ENCODE results near the gene PTS. TPM values are rescaled to one million over a fixed set of nuclear protein-coding genes. Genes with fewer than 3 reads are reported as not detected.

The PTS gene
- total and polyA plus RNA-seq, 4 donors = 36.5 to 61.2 (median 45.2) TPM

- Histone ChIP-seq H3K9me3 (ENCODE audit: control insufficient read depth, low read length) (no peaks in the 10 kb centered on the region), H3K36me3 (ENCODE audit: control insufficient read depth in 1 of 2, insufficient read depth in 2 of 2, low read length in 1 of 2) (peaks cover 7 to 10% of the 10 kb centered on the region in 2 donors), H3K4me3 (ENCODE audit: low read length in 2 of 2) (no peak overlapping the region), H3K4me1 (ENCODE audit: control insufficient read depth in 1 of 2, insufficient read depth in 2 of 2, low read length in 2 of 2) (no peaks in the 10 kb centered on the region), H3K27me3 (ENCODE audit: control insufficient read depth in 1 of 2, insufficient read depth in 2 of 2, low read length in 1 of 2) (no peaks in the 10 kb centered on the region), H3K27ac (ENCODE audit: low read depth in 1 of 2, low read length in 2 of 2) (no peak overlapping the region)
- ATAC-seq (ENCODE audit: low FRiP score) = no peak
- DNase-seq = no peak
- intact Hi-C loops (cut with DNase I) = no loop called here
- 93% methylated on average over 8 of the region's 8 CpGs for WGBS, 2 donors
Observed at GRCh38 chr11:112235750-112236390, 9.6 kb downstream of the PTS start.

- WGBS, 2 donors = 91 to 94% methylated on average over 4 of the region's 4 CpGs
- Histone ChIP-seq H3K4me3 (ENCODE audit: low read length in 2 of 2) (no peak overlapping the region), H3K27ac (ENCODE audit: low read depth in 1 of 2, low read length in 2 of 2) (no peak overlapping the region), H3K36me3 (ENCODE audit: control insufficient read depth in 1 of 2, insufficient read depth in 2 of 2, low read length in 1 of 2) (peaks cover 7 to 10% of the 10 kb centered on the region in 2 donors), H3K9me3 (ENCODE audit: control insufficient read depth, low read length) (no peaks in the 10 kb centered on the region), H3K4me1 (ENCODE audit: control insufficient read depth in 1 of 2, insufficient read depth in 2 of 2, low read length in 2 of 2) (no peaks in the 10 kb centered on the region), H3K27me3 (ENCODE audit: control insufficient read depth in 1 of 2, insufficient read depth in 2 of 2, low read length in 1 of 2) (no peaks in the 10 kb centered on the region)
- no peak for ATAC-seq (ENCODE audit: low FRiP score)
- intact Hi-C loops (cut with DNase I) = no loop called here
- no peak for DNase-seq
Observed at GRCh38 chr11:112237451-112237850, 11.2 kb downstream of the PTS start.

GRCh38 chr11:112238041-112238440, 11.8 kb downstream of the PTS start:
- peaks cover 7 to 10% of the 10 kb centered on the region in 2 donors for H3K36me3 ChIP-seq (ENCODE audit: control insufficient read depth in 1 of 2, insufficient read depth in 2 of 2, low read length in 1 of 2)

GRCh38 chr11:112241486-112241885, 15.3 kb downstream of the PTS start:
- no peak for DNase-seq
- peaks cover 1% of the 10 kb centered on the region for H3K9me3 ChIP-seq (ENCODE audit: control insufficient read depth, low read length)
- WGBS, 2 donors = 29 to 69% methylated on average over 3 of the region's 3 CpGs
- no peak overlapping the region for H3K27ac ChIP-seq (ENCODE audit: low read depth in 1 of 2, low read length in 2 of 2)
- no peak overlapping the region for H3K4me3 ChIP-seq (ENCODE audit: low read length in 2 of 2)
- intact Hi-C loops (cut with DNase I) = no loop called here
- H3K36me3 ChIP-seq (ENCODE audit: control insufficient read depth in 1 of 2, insufficient read depth in 2 of 2, low read length in 1 of 2) = peaks cover 6 to 7% of the 10 kb centered on the region in 2 donors
- peak; percentile 76 for ATAC-seq (ENCODE audit: low FRiP score)
- no peaks in the 10 kb centered on the region for H3K4me1 ChIP-seq (ENCODE audit: control insufficient read depth in 1 of 2, insufficient read depth in 2 of 2, low read length in 2 of 2)
- no peaks in the 10 kb centered on the region for H3K27me3 ChIP-seq (ENCODE audit: control insufficient read depth in 1 of 2, insufficient read depth in 2 of 2, low read length in 1 of 2)

More at GRCh38 chr11:112238041-112238440, 11.8 kb downstream of the PTS start:
- H3K4me3 ChIP-seq (ENCODE audit: low read length in 2 of 2) = no peak overlapping the region
- 56 to 58% methylated on average over 3 of the region's 3 CpGs for WGBS, 2 donors
- ATAC-seq (ENCODE audit: low FRiP score) (no peak), DNase-seq (no peak)
- no peaks in the 10 kb centered on the region for H3K9me3 ChIP-seq (ENCODE audit: control insufficient read depth, low read length)
- no peak overlapping the region for H3K27ac ChIP-seq (ENCODE audit: low read depth in 1 of 2, low read length in 2 of 2)
- no peaks in the 10 kb centered on the region for H3K27me3 ChIP-seq (ENCODE audit: control insufficient read depth in 1 of 2, insufficient read depth in 2 of 2, low read length in 1 of 2)
- no peaks in the 10 kb centered on the region for H3K4me1 ChIP-seq (ENCODE audit: control insufficient read depth in 1 of 2, insufficient read depth in 2 of 2, low read length in 2 of 2)
- intact Hi-C loops (cut with DNase I) = no loop called here

GRCh38 chr11:112247201-112247600, 21.0 kb downstream of the PTS start:
- WGBS, 2 donors = 54 to 59% methylated on average over 4 of the region's 4 CpGs
- no peak for ATAC-seq (ENCODE audit: low FRiP score)
- intact Hi-C loops (cut with DNase I) = no loop called here

GRCh38 chr11:112248201-112248600, 22.0 kb downstream of the PTS start:
- no peak for ATAC-seq (ENCODE audit: low FRiP score)
- peaks cover 0 to 1% of the 10 kb centered on the region in 2 donors for H3K36me3 ChIP-seq (ENCODE audit: control insufficient read depth in 1 of 2, insufficient read depth in 2 of 2, low read length in 1 of 2)
- H3K9me3 ChIP-seq (ENCODE audit: control insufficient read depth, low read length) = peaks cover 1% of the 10 kb centered on the region
- DNase-seq = no peak
- H3K4me1 ChIP-seq (ENCODE audit: control insufficient read depth in 1 of 2, insufficient read depth in 2 of 2, low read length in 2 of 2) = no peaks in the 10 kb centered on the region
- no peak overlapping the region for H3K4me3 ChIP-seq (ENCODE audit: low read length in 2 of 2)
- H3K27me3 ChIP-seq (ENCODE audit: control insufficient read depth in 1 of 2, insufficient read depth in 2 of 2, low read length in 1 of 2) = no peaks in the 10 kb centered on the region
- intact Hi-C loops (cut with DNase I) = no loop called here
- WGBS, 2 donors = 76 to 81% methylated on average over 2 of the region's 2 CpGs
- no peak overlapping the region for H3K27ac ChIP-seq (ENCODE audit: low read depth in 1 of 2, low read length in 2 of 2)

More at GRCh38 chr11:112247201-112247600, 21.0 kb downstream of the PTS start:
- H3K27ac ChIP-seq (ENCODE audit: low read depth in 1 of 2, low read length in 2 of 2) = no peak overlapping the region
- no peaks in the 10 kb centered on the region for H3K27me3 ChIP-seq (ENCODE audit: control insufficient read depth in 1 of 2, insufficient read depth in 2 of 2, low read length in 1 of 2)
- peaks cover 0 to 1% of the 10 kb centered on the region in 2 donors for H3K36me3 ChIP-seq (ENCODE audit: control insufficient read depth in 1 of 2, insufficient read depth in 2 of 2, low read length in 1 of 2)
- peaks cover 1% of the 10 kb centered on the region for H3K9me3 ChIP-seq (ENCODE audit: control insufficient read depth, low read length)
- DNase-seq = no peak
- H3K4me1 ChIP-seq (ENCODE audit: control insufficient read depth in 1 of 2, insufficient read depth in 2 of 2, low read length in 2 of 2) = no peaks in the 10 kb centered on the region
- H3K4me3 ChIP-seq (ENCODE audit: low read length in 2 of 2) = no peak overlapping the region

- no peaks in the 10 kb centered on the region for H3K36me3 ChIP-seq (ENCODE audit: control insufficient read depth in 1 of 2, insufficient read depth in 2 of 2, low read length in 1 of 2)
- 64 to 70% methylated on average over 8 of the region's 8 CpGs for WGBS, 2 donors
- intact Hi-C loops (cut with DNase I) = no loop called here
- ATAC-seq (ENCODE audit: low FRiP score) (no peak), DNase-seq (no peak)
- no peak overlapping the region for H3K27ac ChIP-seq (ENCODE audit: low read depth in 1 of 2, low read length in 2 of 2)
- peaks cover 1% of the 10 kb centered on the region for H3K9me3 ChIP-seq (ENCODE audit: control insufficient read depth, low read length)
- no peak overlapping the region for H3K4me3 ChIP-seq (ENCODE audit: low read length in 2 of 2)
- H3K27me3 ChIP-seq (ENCODE audit: control insufficient read depth in 1 of 2, insufficient read depth in 2 of 2, low read length in 1 of 2) = no peaks in the 10 kb centered on the region
- no peaks in the 10 kb centered on the region for H3K4me1 ChIP-seq (ENCODE audit: control insufficient read depth in 1 of 2, insufficient read depth in 2 of 2, low read length in 2 of 2)
Observed at GRCh38 chr11:112249871-112250610, 23.8 kb downstream of the PTS start.

GRCh38 chr11:112253605-112254242, 27.5 kb downstream of the PTS start:
- Histone ChIP-seq H3K27ac (ENCODE audit: low read depth in 1 of 2, low read length in 2 of 2) (no peak overlapping the region), H3K4me1 (ENCODE audit: control insufficient read depth in 1 of 2, insufficient read depth in 2 of 2, low read length in 2 of 2) (no peaks in the 10 kb centered on the region), H3K36me3 (ENCODE audit: control insufficient read depth in 1 of 2, insufficient read depth in 2 of 2, low read length in 1 of 2) (peaks cover 0 to 2% of the 10 kb centered on the region in 2 donors), H3K9me3 (ENCODE audit: control insufficient read depth, low read length) (no peaks in the 10 kb centered on the region), H3K27me3 (ENCODE audit: control insufficient read depth in 1 of 2, insufficient read depth in 2 of 2, low read length in 1 of 2) (no peaks in the 10 kb centered on the region), H3K4me3 (ENCODE audit: low read length in 2 of 2) (no peak overlapping the region)
- WGBS, 2 donors = 93 to 94% methylated on average over 3 of the region's 3 CpGs
- no peak for DNase-seq
- intact Hi-C loops (cut with DNase I) = no loop called here
- no peak for ATAC-seq (ENCODE audit: low FRiP score)

Measured in aorta (tissue), 5 donors.